NCI-H2227 (cell line): ENCODE results near the gene POU2F2.
A peak's percentile ranks its signal among the peaks of the same experiment; 100 is the strongest.

Experiments used
- DNase-seq: peaks from one replicate; lab custom pipeline; 2025; ENCODE audit not compliant: unreplicated experiment; lab: John Stamatoyannopoulos, UW

The POU2F2 gene

GRCh38 chr19:42155796-42156195 is 23.6 kb upstream of the POU2F2 start:
- peak; percentile 75 for DNase-seq

GRCh38 chr19:42154471-42155323 is 22.5 kb upstream of the POU2F2 start:
- peak; percentile 73 for DNase-seq

GRCh38 chr19:42153672-42154433 is 21.6 kb upstream of the POU2F2 start:
- peak; percentile 89 for DNase-seq

GRCh38 chr19:42152910-42153671 is 20.8 kb upstream of the POU2F2 start:
- no peak for DNase-seq

- DNase-seq, result no peak
Observed at GRCh38 chr19:42151782-42152684, 19.8 kb upstream of the POU2F2 start.

GRCh38 chr19:42150911-42151361 is 18.7 kb upstream of the POU2F2 start:
- peak; percentile 74 for DNase-seq

- DNase-seq, result peak; percentile 87
Observed at GRCh38 chr19:42150364-42150763, 18.1 kb upstream of the POU2F2 start.

- peak; percentile 59 for DNase-seq
Observed at GRCh38 chr19:42149447-42150202, 17.4 kb upstream of the POU2F2 start.

GRCh38 chr19:42148266-42148665 is 16.0 kb upstream of the POU2F2 start:
- DNase-seq, result no peak

GRCh38 chr19:42143341-42144234 is 11.3 kb upstream of the POU2F2 start:
- no peak for DNase-seq

- no peak for DNase-seq
Observed at GRCh38 chr19:42140125-42140754, 8.0 kb upstream of the POU2F2 start.

GRCh38 chr19:42134535-42135070 is 2.4 kb upstream of the POU2F2 start:
- DNase-seq, result no peak

GRCh38 chr19:42132851-42133528 is 744 bp upstream of the POU2F2 start:
- DNase-seq, result peak; percentile 95

- no peak for DNase-seq
Observed at GRCh38 chr19:42131149-42132029, 857 bp downstream of the POU2F2 start.

GRCh38 chr19:42130254-42130573 is 2.0 kb downstream of the POU2F2 start:
- DNase-seq, result no peak
